Keratinocyte (primary cell): Measurements from ENCODE around the gene LPIN3. TPM values are rescaled to one million over a fixed set of nuclear protein-coding genes. Genes with fewer than 3 reads are reported as not detected.
A peak's percentile ranks its signal among the peaks of the same experiment; 100 is the strongest.

Experiments
- DNase-seq: peaks from one replicate; pipeline ENCODE4 v3.0.0-alpha.2; 2011; ENCODE audit warnings: low read depth, missing footprints, low spot score
- FAIRE-seq: peaks from 2 replicates; lab custom pipeline; 2011; peaks lifted over from hg19 to GRCh38; lab: Jason Lieb, UNC
- H2AFZ ChIP-seq: 2 replicates; pipeline ENCODE4 v1.6.0; 2012; ENCODE audit warnings: low read length, control low read depth, inconsistent platforms; ENCODE audit not compliant: control insufficient read depth
- H3K27ac ChIP-seq: 2 replicates; pipeline ENCODE4 v1.5.1; 2011; ENCODE audit warnings: low read length; ENCODE audit not compliant: control insufficient read depth, insufficient read depth
- H3K27me3 ChIP-seq: 3 replicates; pipeline ENCODE4 v1.6.0; 2011; ENCODE audit warnings: low read length; ENCODE audit not compliant: control insufficient read depth, insufficient read depth; ENCODE audit errors: extremely low read depth
- H3K36me3 ChIP-seq, 2 experiments: 2 replicates in 1 of 2; 3 replicates in 1 of 2; pipeline ENCODE4 v1.5.1; 2011; ENCODE audit warnings: low read length in 2 of 2, mild to moderate bottlenecking in 1 of 2; ENCODE audit not compliant: control insufficient read depth in 2 of 2, insufficient read depth in 2 of 2; ENCODE audit errors: extremely low read depth in 1 of 2
- H3K4me1 ChIP-seq: 3 replicates; pipeline ENCODE4 v1.5.1; 2011; ENCODE audit warnings: low read length; ENCODE audit not compliant: control insufficient read depth, insufficient read depth; ENCODE audit errors: extremely low read depth
- H3K4me2 ChIP-seq: 3 replicates; pipeline ENCODE4 v1.6.0; 2011; ENCODE audit warnings: low read depth, low read length; ENCODE audit not compliant: control insufficient read depth, insufficient read depth; ENCODE audit errors: extremely low read depth
- H3K4me3 ChIP-seq, 3 experiments: fragments of 200-600 bp in 1 of 3; sonication (generic) in 1 of 3; 2 replicates in 2 of 3; 3 replicates in 1 of 3; pipeline ENCODE4 v1.5.1; 2011 to 2016; ENCODE audit warnings: low read length in 3 of 3, mild to moderate bottlenecking in 3 of 3, control low read depth in 2 of 3, inconsistent platforms in 1 of 3, low read depth in 1 of 3, mixed read lengths in 1 of 3, mixed run types in 1 of 3, moderate library complexity in 1 of 3; ENCODE audit not compliant: control insufficient read depth in 2 of 3, insufficient read depth in 2 of 3; ENCODE audit errors: extremely low read depth in 1 of 3
- H3K79me2 ChIP-seq: 2 replicates; pipeline ENCODE4 v1.6.0; 2012; ENCODE audit warnings: low read length; ENCODE audit not compliant: control insufficient read depth, insufficient read depth
- H3K9ac ChIP-seq: 3 replicates; pipeline ENCODE4 v1.6.0; 2011; ENCODE audit warnings: low read length; ENCODE audit not compliant: control insufficient read depth, insufficient read depth; ENCODE audit errors: extremely low read depth
- H3K9me1 ChIP-seq: 3 replicates; pipeline ENCODE4 v1.6.0; 2011; ENCODE audit warnings: low read length; ENCODE audit not compliant: control insufficient read depth, insufficient read depth; ENCODE audit errors: extremely low read depth
- H3K9me3 ChIP-seq: 2 replicates; pipeline ENCODE4 v1.5.1; 2012; ENCODE audit warnings: low read depth, low read length; ENCODE audit not compliant: control insufficient read depth
- H4K20me1 ChIP-seq: 3 replicates; pipeline ENCODE4 v1.6.0; 2011; ENCODE audit warnings: low read length; ENCODE audit not compliant: control insufficient read depth, insufficient read depth; ENCODE audit errors: extremely low read depth
- EZH2 ChIP-seq: IDR thresholded peaks from one replicate; pipeline ENCODE4 v1.6.1; 2012; ENCODE audit warnings: inconsistent platforms, mild to moderate bottlenecking, low read length, moderate library complexity
- dilution Hi-C: fragments of 300-500 bp; cut with MboI; formaldehyde crosslinking; loops from one replicate; pipeline ENCODE4 v1.7.0; 2020; ENCODE audit warnings: low sequenced_read_pairs; ENCODE audit not compliant: extremely low pct_ligation_motif_present
- polyA plus RNA-seq, 5 experiments: library from polyadenylated mRNA; depleted of rRNA in 3 of 5; stranded (reverse) in 3 of 5; stranded (forward) in 1 of 5; unstranded in 1 of 5; fragments of >200 nt; gene quantifications; 1 replicate in 1 of 5; 2 replicates in 3 of 5; 3 replicates in 1 of 5; pipeline versions ENCODE4 v1.2.1 to v1.2.3, GENCODE V29; 2011 to 2012; ENCODE audit warnings: missing spikeins in 2 of 5, low read depth in 1 of 5, low replicate concordance in 1 of 5
- TF ChIP-seq, protein P1 (sequence below), 3 experiments: IDR thresholded peaks in 1 of 3; conservative IDR thresholded peaks in 1 of 3; optimal IDR thresholded peaks in 1 of 3; 2 replicates in 2 of 3; 3 replicates in 1 of 3; pipeline versions ENCODE3 to v1.5.1; 2011; ENCODE audit warnings: low read length in 3 of 3, mild to moderate bottlenecking in 3 of 3, moderate library complexity in 2 of 3, control low read depth in 1 of 3, inconsistent platforms in 1 of 3; ENCODE audit not compliant: insufficient read depth in 2 of 3; ENCODE audit errors: extremely low read depth in 1 of 3

LPIN3 gene
- polyA plus RNA-seq, 1 donor (not counting 4 experiments of a cell fraction or from before 2014, with no cell fraction given), result 15.6 TPM

DNA sequence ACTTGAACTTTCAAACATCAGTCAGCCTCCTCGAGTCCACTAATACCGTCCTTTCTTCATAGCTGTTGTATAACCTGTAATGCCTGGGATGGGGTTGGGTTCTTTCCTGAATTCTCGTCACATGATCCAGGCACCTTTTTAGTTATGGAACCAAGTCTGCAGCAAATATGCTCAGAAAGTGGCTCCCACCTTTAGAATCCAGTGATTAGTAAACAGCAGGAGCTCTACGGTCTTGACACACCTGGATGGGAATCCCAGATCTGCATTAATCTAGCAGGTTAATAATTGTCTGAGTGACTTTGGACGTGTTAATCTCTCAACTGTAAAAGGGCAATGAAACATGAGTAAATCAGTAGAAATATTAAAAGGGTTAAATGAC is 22.4 kb upstream of the LPIN3 start:
- FAIRE-seq, result no peak
- no peaks in the 10 kb centered on the region for H3K9me3 ChIP-seq
- peaks cover 28% of the 10 kb centered on the region for H3K79me2 ChIP-seq
- no peak for TF ChIP-seq EZH2
- no peak overlapping the region for H3K27ac ChIP-seq
- DNase-seq, result no peak
- H3K4me2 ChIP-seq, result peak overlapping the region; percentile 63
- H3K4me3 ChIP-seq, result peak overlapping the region; percentile 25 to 81 (median 53)
- H3K9ac ChIP-seq, result peak overlapping the region; percentile 48
- H2AFZ ChIP-seq, result peak overlapping the region; percentile 48
- no peaks in the 10 kb centered on the region for H3K27me3 ChIP-seq
- H4K20me1 ChIP-seq, result no peaks in the 10 kb centered on the region
- dilution Hi-C loops, result no loop called here
- no peaks in the 10 kb centered on the region for H3K9me1 ChIP-seq
- H3K36me3 ChIP-seq, result no peaks in the 10 kb centered on the region
- H3K4me1 ChIP-seq, result peaks cover 15% of the 10 kb centered on the region

DNA sequence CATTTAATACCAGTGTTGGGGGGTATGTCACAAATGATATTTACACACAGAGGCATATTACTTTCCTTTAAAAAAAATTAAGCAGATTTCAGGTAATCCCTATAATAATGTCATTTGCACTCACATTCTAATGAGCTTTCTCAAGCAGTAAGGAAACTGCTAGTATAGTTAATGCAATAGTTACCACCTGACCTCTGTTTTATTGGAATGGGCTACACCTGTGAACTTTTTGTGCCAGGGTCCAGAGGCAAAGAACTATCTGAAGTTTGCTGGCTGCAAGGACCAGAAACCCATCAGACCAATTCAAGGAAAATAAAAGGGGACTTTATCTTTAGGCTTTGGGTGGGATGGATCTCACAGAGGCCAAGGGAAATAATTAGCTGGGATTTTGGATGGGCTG is 20.2 kb upstream of the LPIN3 start:
- Histone ChIP-seq H4K20me1 (no peaks in the 10 kb centered on the region), H3K79me2 (peaks cover 12% of the 10 kb centered on the region), H2AFZ (no peak overlapping the region), H3K4me2 (no peak overlapping the region), H3K4me1 (peaks cover 15% of the 10 kb centered on the region), H3K36me3 (no peaks in the 10 kb centered on the region), H3K9me3 (no peaks in the 10 kb centered on the region), H3K4me3 (no peak overlapping the region), H3K27me3 (no peaks in the 10 kb centered on the region), H3K9me1 (no peaks in the 10 kb centered on the region), H3K27ac (no peak overlapping the region), H3K9ac (no peak overlapping the region)
- DNase-seq (no peak), FAIRE-seq (no peak)
- TF ChIP-seq EZH2, result no peak
- TF ChIP-seq, protein P1, sequence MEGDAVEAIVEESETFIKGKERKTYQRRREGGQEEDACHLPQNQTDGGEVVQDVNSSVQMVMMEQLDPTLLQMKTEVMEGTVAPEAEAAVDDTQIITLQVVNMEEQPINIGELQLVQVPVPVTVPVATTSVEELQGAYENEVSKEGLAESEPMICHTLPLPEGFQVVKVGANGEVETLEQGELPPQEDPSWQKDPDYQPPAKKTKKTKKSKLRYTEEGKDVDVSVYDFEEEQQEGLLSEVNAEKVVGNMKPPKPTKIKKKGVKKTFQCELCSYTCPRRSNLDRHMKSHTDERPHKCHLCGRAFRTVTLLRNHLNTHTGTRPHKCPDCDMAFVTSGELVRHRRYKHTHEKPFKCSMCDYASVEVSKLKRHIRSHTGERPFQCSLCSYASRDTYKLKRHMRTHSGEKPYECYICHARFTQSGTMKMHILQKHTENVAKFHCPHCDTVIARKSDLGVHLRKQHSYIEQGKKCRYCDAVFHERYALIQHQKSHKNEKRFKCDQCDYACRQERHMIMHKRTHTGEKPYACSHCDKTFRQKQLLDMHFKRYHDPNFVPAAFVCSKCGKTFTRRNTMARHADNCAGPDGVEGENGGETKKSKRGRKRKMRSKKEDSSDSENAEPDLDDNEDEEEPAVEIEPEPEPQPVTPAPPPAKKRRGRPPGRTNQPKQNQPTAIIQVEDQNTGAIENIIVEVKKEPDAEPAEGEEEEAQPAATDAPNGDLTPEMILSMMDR (optimal IDR thresholded peaks at IDR 0.05 in 1 of 3, IDR thresholded peaks at IDR 0.05 in 1 of 3, conservative IDR thresholded peaks at IDR 0.05 in 1 of 3; ENCODE audit: extremely low read depth in 1 of 3, insufficient read depth in 2 of 3, low read length in 3 of 3), result no peak
- dilution Hi-C loops, result no loop called here

DNA sequence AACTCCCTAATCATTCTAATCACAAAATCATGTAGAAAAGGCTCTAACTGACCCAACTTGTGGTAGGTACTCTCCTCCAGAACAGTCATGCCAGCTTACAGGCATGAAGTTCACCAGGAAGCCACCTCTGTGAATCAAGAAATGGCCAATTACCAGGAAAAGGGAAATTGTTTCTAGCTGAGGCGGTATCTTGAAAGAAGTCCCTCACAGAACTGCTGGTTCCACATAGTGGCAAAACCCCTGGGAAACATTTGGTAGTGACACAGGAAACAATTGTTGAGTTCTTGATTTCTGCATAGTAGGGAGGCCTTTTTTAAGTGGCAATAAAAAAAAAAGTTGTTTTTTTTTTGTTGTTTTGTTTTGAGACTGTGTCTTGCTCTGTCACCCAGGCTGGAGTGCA is 19.6 kb upstream of the LPIN3 start:
- H3K4me3 ChIP-seq, result no peak overlapping the region
- H3K36me3 ChIP-seq, result no peaks in the 10 kb centered on the region
- no peak overlapping the region for H2AFZ ChIP-seq
- no peak overlapping the region for H3K9ac ChIP-seq
- dilution Hi-C loops, result no loop called here
- no peak for DNase-seq
- no peaks in the 10 kb centered on the region for H4K20me1 ChIP-seq
- no peak overlapping the region for H3K4me2 ChIP-seq
- no peak for FAIRE-seq
- no peaks in the 10 kb centered on the region for H3K9me3 ChIP-seq
- H3K27ac ChIP-seq, result no peak overlapping the region
- peaks cover 14% of the 10 kb centered on the region for H3K4me1 ChIP-seq
- no peaks in the 10 kb centered on the region for H3K27me3 ChIP-seq
- H3K79me2 ChIP-seq, result peaks cover 8% of the 10 kb centered on the region
- no peaks in the 10 kb centered on the region for H3K9me1 ChIP-seq
- TF ChIP-seq, protein P1 (optimal IDR thresholded peaks at IDR 0.05 in 1 of 3, IDR thresholded peaks at IDR 0.05 in 1 of 3, conservative IDR thresholded peaks at IDR 0.05 in 1 of 3; ENCODE audit: extremely low read depth in 1 of 3, insufficient read depth in 2 of 3, low read length in 3 of 3), result no peak
- no peak for TF ChIP-seq EZH2
